Neural cell (in vitro differentiated cells): ENCODE measurements around the gene ADAMTS2.

Experiments used
- EZH2 ChIP-seq: fragments of 200-600, 300-800 bp; shearing (Covaris generic), sonication (generic); IDR thresholded peaks from 2 replicates; pipeline ENCODE4 v1.6.1; 2014; ENCODE audit warnings: antibody characterized with exemption, low read length, borderline replicate concordance, mild to moderate bottlenecking; ENCODE audit not compliant: insufficient read depth, poor library complexity, severe bottlenecking
- TF ChIP-seq, protein P1 (sequence below): fragments of 450-650 bp; IDR thresholded peaks from 2 replicates; pipeline ENCODE4 v1.5.1; 2014; ENCODE audit warnings: antibody characterized with exemption, mild to moderate bottlenecking, moderate library complexity; ENCODE audit not compliant: poor library complexity, severe bottlenecking

DNA sequence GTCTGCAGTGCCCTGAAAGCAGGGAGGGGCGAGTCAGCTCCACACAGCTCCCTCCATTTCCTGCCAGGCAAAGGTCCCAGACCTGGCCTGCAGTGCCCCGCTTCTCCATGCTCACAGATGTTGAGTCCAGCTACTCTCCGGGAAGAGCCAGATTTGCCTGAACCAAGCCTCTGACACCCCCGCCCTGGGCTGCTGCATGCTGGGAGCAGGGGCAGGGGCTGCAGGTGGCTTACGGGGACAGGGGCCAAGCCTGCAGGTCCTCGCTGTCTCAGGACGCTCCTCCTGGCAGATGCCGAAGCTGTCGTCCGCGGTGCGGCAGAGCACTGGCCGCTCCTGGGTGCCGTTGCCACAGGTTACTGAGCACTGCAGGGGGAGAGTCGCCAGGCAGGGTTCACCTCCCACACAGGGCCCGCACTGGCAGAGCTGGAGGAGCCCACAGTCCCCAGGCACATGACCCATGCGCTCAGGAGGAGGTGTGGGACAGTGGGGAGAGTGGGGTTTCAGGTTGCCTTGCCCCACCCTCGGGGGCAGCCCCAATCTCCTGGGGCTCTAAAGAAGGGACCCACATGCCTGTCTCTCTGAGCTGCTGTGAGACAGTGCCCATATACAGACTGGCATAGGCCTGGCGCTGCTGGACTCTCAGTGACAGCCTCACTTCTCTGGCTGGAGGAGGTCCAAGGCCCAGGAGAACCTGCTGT, 222.7 kb downstream of the ADAMTS2 start:
- TF ChIP-seq, protein P1, sequence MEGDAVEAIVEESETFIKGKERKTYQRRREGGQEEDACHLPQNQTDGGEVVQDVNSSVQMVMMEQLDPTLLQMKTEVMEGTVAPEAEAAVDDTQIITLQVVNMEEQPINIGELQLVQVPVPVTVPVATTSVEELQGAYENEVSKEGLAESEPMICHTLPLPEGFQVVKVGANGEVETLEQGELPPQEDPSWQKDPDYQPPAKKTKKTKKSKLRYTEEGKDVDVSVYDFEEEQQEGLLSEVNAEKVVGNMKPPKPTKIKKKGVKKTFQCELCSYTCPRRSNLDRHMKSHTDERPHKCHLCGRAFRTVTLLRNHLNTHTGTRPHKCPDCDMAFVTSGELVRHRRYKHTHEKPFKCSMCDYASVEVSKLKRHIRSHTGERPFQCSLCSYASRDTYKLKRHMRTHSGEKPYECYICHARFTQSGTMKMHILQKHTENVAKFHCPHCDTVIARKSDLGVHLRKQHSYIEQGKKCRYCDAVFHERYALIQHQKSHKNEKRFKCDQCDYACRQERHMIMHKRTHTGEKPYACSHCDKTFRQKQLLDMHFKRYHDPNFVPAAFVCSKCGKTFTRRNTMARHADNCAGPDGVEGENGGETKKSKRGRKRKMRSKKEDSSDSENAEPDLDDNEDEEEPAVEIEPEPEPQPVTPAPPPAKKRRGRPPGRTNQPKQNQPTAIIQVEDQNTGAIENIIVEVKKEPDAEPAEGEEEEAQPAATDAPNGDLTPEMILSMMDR = no peak
- no peak for TF ChIP-seq EZH2
